Coronary artery (tissue), 2 donors: ENCODE results near the gene STX1B.
"Not testable (repeated sequence)": the region's sequence is repeated elsewhere in the genome, so short reads cannot be mapped to it uniquely, and the experiment has no call there.

Experiments used
- DNase-seq: peaks from one replicate; pipeline ENCODE4 v3.0.0-alpha.2; 2017; ENCODE audit warnings: low spot score
- H3K27ac ChIP-seq, 2 donors: fragments of 200-600 bp; sonication (generic); one replicate each; pipeline ENCODE4 v1.5.1; 2016 to 2019
- H3K4me3 ChIP-seq: fragments of 200-600 bp; sonication (generic); 2 replicates; pipeline ENCODE4 v1.5.1; 2016; ENCODE audit warnings: mild to moderate bottlenecking, moderate library complexity
- CTCF ChIP-seq: fragments of 200-600 bp; sonication (generic); IDR thresholded peaks from one replicate; pipeline ENCODE4 v1.5.1; 2019; ENCODE audit warnings: antibody characterized with exemption

STX1B gene

GRCh38 chr16:31029272-31029671 is 18.8 kb upstream of the STX1B start:
- no peak for TF ChIP-seq CTCF
- no peak overlapping the region for H3K27ac ChIP-seq
- H3K4me3 ChIP-seq: no peak overlapping the region
- no peak for DNase-seq

- H3K27ac ChIP-seq: no peak overlapping the region
- no peak for DNase-seq
- no peak overlapping the region for H3K4me3 ChIP-seq
- no peak for TF ChIP-seq CTCF
Measured at GRCh38 chr16:31025339-31025738, 14.9 kb upstream of the STX1B start.

- DNase-seq: no peak
- no peak overlapping the region for H3K4me3 ChIP-seq
- H3K27ac ChIP-seq: no peak overlapping the region
- no peak for TF ChIP-seq CTCF
Measured at GRCh38 chr16:31023627-31024226, 13.3 kb upstream of the STX1B start.

GRCh38 chr16:31023252-31023602 is 12.8 kb upstream of the STX1B start:
- H3K4me3 ChIP-seq: no peak overlapping the region
- no peak overlapping the region for H3K27ac ChIP-seq
- TF ChIP-seq CTCF: no peak
- DNase-seq: no peak

- TF ChIP-seq CTCF: no peak
- no peak for DNase-seq
- no peak overlapping the region for H3K27ac ChIP-seq
- H3K4me3 ChIP-seq: no peak overlapping the region
Measured at GRCh38 chr16:31022544-31023251, 12.3 kb upstream of the STX1B start.

GRCh38 chr16:31020536-31020935 is 10.1 kb upstream of the STX1B start:
- no peak overlapping the region for H3K4me3 ChIP-seq
- no peak for DNase-seq
- TF ChIP-seq CTCF: no peak
- no peak overlapping the region for H3K27ac ChIP-seq

- not testable (repeated sequence) for H3K4me3 ChIP-seq, DNase-seq, H3K27ac ChIP-seq
Measured at GRCh38 chr16:31017756-31018155, 7.3 kb upstream of the STX1B start.
